SK-N-MC (cell line): ENCODE measurements around the gene CNPPD1.

ENCODE experiments used
- DNase-seq: peaks from one replicate; pipeline ENCODE4 v3.0.0-alpha.2; 2011; ENCODE audit warnings: low read depth, low spot score
- H3K27ac ChIP-seq: fragments of 200-600 bp; sonication (generic); 2 replicates; pipeline ENCODE4 v1.5.1; 2016; ENCODE audit warnings: mixed run types
- H3K36me3 ChIP-seq: fragments of 200-600 bp; sonication (generic); 2 replicates; pipeline ENCODE4 v1.6.1; 2017; ENCODE audit warnings: antibody characterized with exemption, low read length, mixed read lengths; ENCODE audit not compliant: insufficient read depth
- H3K4me3 ChIP-seq: fragments of 200-600 bp; sonication (generic); 2 replicates; pipeline ENCODE4 v1.5.1; 2016
- H3K9ac ChIP-seq: fragments of 200-600 bp; sonication (generic); 2 replicates; pipeline ENCODE4 v1.8.0; 2017; ENCODE audit warnings: mixed run types, mixed read lengths; ENCODE audit not compliant: insufficient read length
- H3K9me3 ChIP-seq: fragments of 200-600 bp; sonication (generic); 2 replicates; pipeline ENCODE4 v1.6.1; 2017; ENCODE audit warnings: low read depth, mild to moderate bottlenecking, antibody characterized with exemption, low read length, moderate library complexity, mixed read lengths
- EZH2 ChIP-seq: fragments of 200-600 bp; sonication (generic); IDR thresholded peaks from one replicate; pipeline ENCODE4 v1.6.1; 2017; ENCODE audit warnings: antibody characterized with exemption
- FOXP2 ChIP-seq: optimal IDR thresholded peaks from 2 replicates; pipeline ENCODE3; 2011; ENCODE audit warnings: mild to moderate bottlenecking, moderate library complexity; ENCODE audit not compliant: insufficient read depth; ENCODE audit errors: extremely low read length, control extremely low read depth
- POLR2AphosphoS5 ChIP-seq: IDR thresholded peaks from 2 replicates; pipeline ENCODE4 v1.6.1; 2012; ENCODE audit warnings: mild to moderate bottlenecking, low read depth, low read length, borderline replicate concordance

CNPPD1 gene

GRCh38 chr2:219182331-219183150 is 5.8 kb upstream of the CNPPD1 start:
- peaks cover 41% of the 10 kb centered on the region for H3K36me3 ChIP-seq
- H3K9me3 ChIP-seq: no peaks in the 10 kb centered on the region
- no peak overlapping the region for H3K27ac ChIP-seq
- no peak for TF ChIP-seq EZH2
- TF ChIP-seq POLR2AphosphoS5: no peak
- no peak for TF ChIP-seq FOXP2
- H3K4me3 ChIP-seq: no peak overlapping the region
- no peak overlapping the region for H3K9ac ChIP-seq
- no peak for DNase-seq

GRCh38 chr2:219181531-219181930 is 4.8 kb upstream of the CNPPD1 start:
- Histone ChIP-seq H3K4me3 (no peak overlapping the region), H3K9ac (no peak overlapping the region), H3K27ac (no peak overlapping the region), H3K36me3 (peaks cover 41% of the 10 kb centered on the region), H3K9me3 (no peaks in the 10 kb centered on the region)
- DNase-seq: no peak
- no peak for TF ChIP-seq EZH2
- TF ChIP-seq FOXP2: no peak
- no peak for TF ChIP-seq POLR2AphosphoS5

- no peak for TF ChIP-seq FOXP2
- no peak for TF ChIP-seq POLR2AphosphoS5
- TF ChIP-seq EZH2: no peak
- Histone ChIP-seq H3K36me3 (peaks cover 41% of the 10 kb centered on the region), H3K4me3 (no peak overlapping the region), H3K27ac (no peak overlapping the region), H3K9ac (no peak overlapping the region), H3K9me3 (no peaks in the 10 kb centered on the region)
- DNase-seq: no peak
Observed at GRCh38 chr2:219180961-219181360, 4.2 kb upstream of the CNPPD1 start.

GRCh38 chr2:219179601-219180465 is 3.1 kb upstream of the CNPPD1 start:
- DNase-seq: no peak
- TF ChIP-seq FOXP2: no peak
- no peak for TF ChIP-seq EZH2
- no peak for TF ChIP-seq POLR2AphosphoS5
- H3K27ac ChIP-seq: no peak overlapping the region
- H3K4me3 ChIP-seq: no peak overlapping the region
- no peak overlapping the region for H3K9ac ChIP-seq
- H3K9me3 ChIP-seq: no peaks in the 10 kb centered on the region
- peaks cover 42% of the 10 kb centered on the region for H3K36me3 ChIP-seq

- Histone ChIP-seq H3K4me3 (peak overlapping the region; percentile 90), H3K9me3 (no peaks in the 10 kb centered on the region), H3K9ac (peak overlapping the region; percentile 82), H3K36me3 (peaks cover 41% of the 10 kb centered on the region), H3K27ac (0 out of 2 replicates have a peak overlapping the region, but pooled peaks have one; percentile 31)
- DNase-seq: no peak
- TF ChIP-seq FOXP2 (no peak), POLR2AphosphoS5 (no peak), EZH2 (no peak)
Observed at GRCh38 chr2:219178377-219179175, 1.9 kb upstream of the CNPPD1 start.

GRCh38 chr2:219177552-219178376 is 1.0 kb upstream of the CNPPD1 start, which contains the start of gene RETREG2:
TSS of gene RETREG2 (plus strand) at chr2:219178275. CDS start at chr2:219178353, 78 bp downstream.
- H3K36me3 ChIP-seq: peaks cover 34% of the 10 kb centered on the region
- peak within 1 kb of the TSS; percentile 88 for H3K27ac ChIP-seq
- no peak for DNase-seq
- H3K4me3 ChIP-seq: peak within 1 kb of the TSS; percentile 90
- TF ChIP-seq POLR2AphosphoS5: peak; percentile 96
- TF ChIP-seq FOXP2: peak; percentile 72
- TF ChIP-seq EZH2: no peak
- H3K9ac ChIP-seq: peak within 1 kb of the TSS; percentile 84
- no peaks in the 10 kb centered on the region for H3K9me3 ChIP-seq
